Activated naive CD4-positive, alpha-beta T cell treated with Interleukin-2 at 50 U/mL for 16 hours (primary cell): ENCODE data around the gene NELL1.

Experiments
- DNase-seq: peaks from one replicate; pipeline ENCODE4 v3.0.0-alpha.2; 2020

Gene NELL1

DNA sequence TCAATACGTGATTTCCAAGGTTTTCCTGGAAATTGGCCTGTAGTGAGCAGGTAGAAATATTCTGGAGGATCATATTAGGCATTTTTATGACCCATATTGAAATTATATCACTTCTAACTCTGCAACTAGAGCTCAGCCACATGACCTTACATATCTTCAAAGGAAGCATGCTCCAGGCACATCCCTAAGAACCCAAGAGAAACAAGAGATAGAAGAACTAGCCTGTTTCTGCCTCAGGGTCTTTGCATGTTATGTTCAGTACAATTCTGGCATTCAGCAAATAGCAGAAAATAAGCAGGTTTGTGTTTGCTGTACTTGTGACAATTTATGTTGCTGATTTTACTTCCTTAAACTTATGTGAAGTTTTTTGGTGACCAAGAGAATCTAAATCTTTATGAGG, 859.8 kb downstream of the NELL1 start:
- no peak for DNase-seq

GRCh38 chr11:21534288-21534687, 864.9 kb downstream of the NELL1 start:
- DNase-seq: no peak

DNA sequence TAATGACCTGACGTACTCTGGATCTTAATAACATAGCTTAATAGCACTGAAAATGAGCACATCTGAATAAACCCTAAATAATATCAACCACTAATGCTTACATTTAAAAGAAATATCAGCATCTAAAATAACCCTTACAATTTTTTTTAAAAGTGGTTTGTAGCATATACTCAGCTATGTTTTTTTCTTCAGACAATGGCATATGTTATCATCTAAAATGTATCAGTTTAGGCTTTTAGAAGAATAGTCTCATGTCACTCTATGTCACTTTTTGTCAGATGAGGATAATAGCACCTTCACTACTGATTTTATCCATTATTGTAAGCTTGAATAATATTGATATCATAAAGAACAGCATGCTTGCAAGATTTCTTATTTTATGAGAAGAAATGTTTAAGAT, 868.6 kb downstream of the NELL1 start:
- no peak for DNase-seq

DNA sequence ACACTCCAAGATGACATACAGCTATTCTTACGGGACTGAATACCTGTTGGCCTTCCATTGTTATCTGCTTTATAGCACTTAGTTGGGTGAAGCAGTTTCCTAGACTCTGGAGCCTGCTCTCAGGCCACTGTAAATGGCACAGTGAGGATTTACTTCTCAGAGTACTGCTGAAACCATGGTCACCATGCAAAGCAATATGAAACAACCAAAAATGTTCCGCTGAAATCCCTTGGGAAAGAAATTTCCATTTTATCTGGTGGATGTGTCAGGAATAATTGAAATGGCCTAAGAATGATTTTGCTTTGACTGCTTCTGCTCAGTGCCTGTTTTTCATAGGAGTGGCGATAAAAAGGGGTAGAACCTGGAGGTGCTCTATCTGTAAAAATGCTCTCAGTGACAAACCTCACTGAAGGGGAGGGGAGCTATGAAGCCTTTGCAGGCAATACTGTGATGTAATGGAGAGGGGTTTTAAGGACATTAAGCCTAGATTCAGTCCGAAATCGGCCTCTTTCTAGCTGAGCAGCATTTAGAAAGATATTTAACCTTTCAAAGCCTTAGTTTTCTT, 871.9 kb downstream of the NELL1 start:
- no peak for DNase-seq

DNA sequence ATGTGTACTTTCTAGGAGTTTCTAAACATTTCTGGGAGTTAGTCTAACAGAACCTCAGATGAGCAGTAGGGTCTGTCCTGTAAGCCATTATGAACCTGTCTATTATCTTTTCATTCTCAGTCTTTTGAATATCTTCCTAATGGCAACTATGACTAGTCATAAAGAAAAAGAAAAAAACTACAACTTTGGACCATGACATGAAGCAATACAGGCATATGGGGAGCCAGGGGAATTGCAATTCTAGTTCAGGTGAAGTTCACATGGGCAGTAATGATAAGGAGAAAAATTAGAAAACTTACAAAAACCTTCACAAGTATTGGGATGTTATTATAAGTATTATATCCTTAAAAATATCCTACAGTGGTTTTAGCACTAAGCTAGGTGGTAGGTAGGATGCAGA, 874.5 kb downstream of the NELL1 start:
- no peak for DNase-seq

GRCh38 chr11:21545699-21546098, 876.3 kb downstream of the NELL1 start:
- no peak for DNase-seq

DNA sequence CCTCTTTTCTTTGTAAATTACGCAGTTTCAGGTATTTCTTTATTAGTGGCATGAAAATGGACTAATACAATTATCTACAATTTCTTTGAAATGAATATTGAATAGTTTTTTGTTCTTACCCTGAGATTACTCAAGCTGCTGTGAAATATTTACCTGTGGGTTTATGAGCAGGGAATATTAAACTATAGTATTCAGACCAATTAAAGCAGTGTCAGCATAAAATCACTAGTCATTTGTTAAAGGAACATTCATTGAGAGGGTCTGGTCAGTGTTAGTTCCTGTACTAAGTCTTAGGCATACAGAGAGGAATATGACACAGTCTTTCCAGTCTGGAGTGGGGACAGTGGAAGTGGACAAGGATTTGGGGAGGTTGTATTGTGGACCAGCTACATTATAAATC, 877.3 kb downstream of the NELL1 start:
- DNase-seq: no peak

DNA sequence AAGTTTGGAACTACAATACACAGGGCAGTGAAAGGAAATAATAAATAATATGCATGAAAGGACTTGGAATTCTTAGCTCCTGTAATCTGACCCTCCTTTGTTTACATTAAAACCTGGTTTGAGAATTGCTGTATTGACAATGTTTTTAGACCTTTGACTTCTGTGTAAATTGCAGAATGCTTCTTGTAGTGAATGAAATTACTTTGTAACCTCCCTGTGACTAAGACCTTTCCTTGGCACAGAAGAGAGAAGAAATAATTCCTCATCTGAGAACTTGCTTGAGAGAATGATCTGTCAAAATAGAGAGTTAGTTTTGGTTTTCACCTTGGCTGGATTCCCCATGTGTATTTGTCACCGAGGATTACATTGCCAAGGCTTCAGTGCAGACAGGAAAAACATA, 883.5 kb downstream of the NELL1 start:
- no peak for DNase-seq

GRCh38 chr11:21553795-21554194, 884.4 kb downstream of the NELL1 start:
- DNase-seq: no peak

- no peak for DNase-seq
Observed at GRCh38 chr11:21554284-21554683, 884.9 kb downstream of the NELL1 start.

DNA sequence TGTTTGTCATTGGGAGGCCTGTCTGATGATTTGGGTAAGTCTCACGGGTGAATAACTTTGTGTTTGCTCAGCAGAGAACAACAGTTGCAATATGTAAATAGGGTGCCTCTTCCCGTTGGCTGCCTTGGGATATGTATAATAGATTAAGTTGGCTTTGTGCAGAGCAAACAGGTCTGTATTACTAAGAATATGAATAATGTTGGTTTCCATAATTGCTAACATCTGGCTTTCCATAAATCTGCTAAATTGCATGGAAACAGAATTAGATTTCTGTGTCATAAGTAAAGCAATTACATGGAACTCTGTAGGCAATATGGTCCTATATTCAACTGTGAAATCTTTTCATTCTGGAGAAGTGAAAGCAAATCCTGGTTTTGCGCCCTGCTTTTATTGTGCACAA, 887.5 kb downstream of the NELL1 start:
- DNase-seq: no peak

GRCh38 chr11:21560466-21560975, 891.1 kb downstream of the NELL1 start:
- DNase-seq: no peak

DNA sequence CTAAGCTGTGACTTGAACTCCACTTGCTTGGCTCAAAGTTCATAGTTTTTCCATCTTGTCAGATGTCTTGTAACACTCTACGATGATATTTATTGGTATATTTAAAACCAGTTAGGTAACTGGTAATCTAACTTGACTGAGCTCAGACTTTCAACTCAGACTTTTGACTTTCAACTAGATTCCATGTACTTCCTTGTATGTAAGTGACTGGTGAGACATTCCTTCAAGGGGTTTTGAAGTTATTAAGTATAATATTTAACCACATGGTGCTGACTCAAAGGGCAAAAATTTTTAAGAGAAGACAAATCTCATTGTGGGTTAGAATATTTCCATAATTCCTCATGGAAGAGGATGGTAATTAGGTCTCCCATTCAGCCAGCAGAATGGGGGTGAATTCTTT, 892.2 kb downstream of the NELL1 start:
- DNase-seq: no peak

DNA sequence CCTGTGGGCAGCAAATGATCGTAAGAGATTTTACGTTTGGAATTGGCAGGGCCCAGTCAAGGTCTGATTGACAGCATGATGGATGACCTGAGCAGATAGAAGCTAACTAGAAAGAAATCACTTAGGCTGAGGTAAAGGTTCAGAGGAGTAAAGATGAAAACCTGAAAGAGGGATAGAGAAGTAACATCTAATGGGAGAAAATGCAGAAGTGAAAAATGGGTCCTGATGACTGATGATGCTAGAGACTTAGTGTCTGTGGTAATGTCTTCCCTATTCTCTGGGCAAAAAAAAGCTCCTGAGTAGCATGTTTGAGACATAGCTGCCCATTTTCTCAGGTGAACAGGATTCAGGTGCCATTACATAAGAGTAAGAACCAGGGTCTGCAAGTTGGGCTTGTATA, 894.7 kb downstream of the NELL1 start:
- DNase-seq: no peak

- DNase-seq: no peak
Observed at GRCh38 chr11:21564833-21565682, 895.7 kb downstream of the NELL1 start.

DNA sequence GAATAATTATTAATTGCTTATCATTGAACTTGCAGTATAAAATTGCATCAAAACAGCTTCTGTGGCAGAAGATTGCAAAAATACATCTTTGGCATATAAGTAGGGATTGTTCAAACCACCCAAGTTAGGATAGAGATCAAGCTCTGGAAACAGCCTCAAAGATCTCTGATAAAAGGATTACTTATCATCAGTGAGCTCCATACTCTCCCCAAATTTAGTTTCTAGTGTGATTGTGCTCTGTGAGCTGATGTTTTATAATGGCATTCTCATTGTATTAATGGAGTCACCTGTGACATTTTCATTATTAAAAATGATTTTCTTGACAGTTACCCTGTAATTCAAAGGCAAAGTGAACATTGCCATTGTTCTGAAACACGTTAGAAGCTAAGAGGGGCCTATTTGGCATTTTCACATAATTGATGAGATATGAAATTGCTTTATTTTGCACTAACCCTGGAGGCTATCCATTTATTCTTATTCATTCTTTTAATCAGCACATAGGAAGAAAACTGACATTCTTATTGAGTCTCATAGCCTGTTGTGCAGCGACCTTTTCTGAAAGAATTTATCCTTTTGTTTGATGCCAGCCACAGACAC, 897.2 kb downstream of the NELL1 start:
- DNase-seq: no peak

- DNase-seq: no peak
Observed at GRCh38 chr11:21567645-21568290, 898.4 kb downstream of the NELL1 start.

- no peak for DNase-seq
Observed at GRCh38 chr11:21572210-21572609, 902.8 kb downstream of the NELL1 start.

DNA sequence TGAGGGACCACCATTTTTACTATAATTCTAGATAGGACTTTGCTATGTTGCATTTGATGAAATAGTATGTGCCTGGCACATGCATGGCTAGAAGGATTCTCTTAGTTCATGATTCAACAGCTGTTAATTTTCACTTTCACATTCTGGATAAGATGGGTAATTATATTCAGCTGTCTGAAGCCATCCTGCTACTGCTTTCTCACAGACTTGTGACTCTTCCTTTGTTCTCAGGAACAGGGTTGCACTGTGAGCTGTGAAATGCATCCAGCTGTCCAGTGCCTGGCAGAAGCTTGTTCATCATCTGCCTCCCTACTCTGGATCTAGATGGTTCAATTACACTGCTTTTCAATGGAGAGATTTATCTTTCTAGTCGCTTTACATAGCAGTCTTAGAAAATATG, 913.4 kb downstream of the NELL1 start:
- no peak for DNase-seq

GRCh38 chr11:21588754-21589153, 919.4 kb downstream of the NELL1 start:
- no peak for DNase-seq

DNA sequence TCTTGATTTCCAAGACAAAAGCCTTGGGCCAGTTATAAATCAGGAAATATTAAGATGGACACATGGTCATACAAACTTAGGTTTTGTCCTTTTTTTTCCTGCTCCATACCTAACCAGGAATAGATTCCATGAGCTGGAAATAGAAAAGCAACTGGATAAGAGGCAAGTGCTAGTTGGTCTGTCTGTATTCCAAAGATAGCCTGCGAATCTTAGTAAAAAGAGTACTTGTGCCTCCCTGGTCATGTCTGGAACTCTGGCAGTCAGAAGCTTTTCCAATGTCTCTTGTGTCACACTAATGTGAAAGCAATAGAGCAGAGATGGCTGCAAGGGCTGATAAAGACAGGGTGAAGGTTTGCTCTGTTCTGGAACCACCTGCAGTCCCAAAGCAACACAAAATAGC, 933.3 kb downstream of the NELL1 start:
- no peak for DNase-seq

DNA sequence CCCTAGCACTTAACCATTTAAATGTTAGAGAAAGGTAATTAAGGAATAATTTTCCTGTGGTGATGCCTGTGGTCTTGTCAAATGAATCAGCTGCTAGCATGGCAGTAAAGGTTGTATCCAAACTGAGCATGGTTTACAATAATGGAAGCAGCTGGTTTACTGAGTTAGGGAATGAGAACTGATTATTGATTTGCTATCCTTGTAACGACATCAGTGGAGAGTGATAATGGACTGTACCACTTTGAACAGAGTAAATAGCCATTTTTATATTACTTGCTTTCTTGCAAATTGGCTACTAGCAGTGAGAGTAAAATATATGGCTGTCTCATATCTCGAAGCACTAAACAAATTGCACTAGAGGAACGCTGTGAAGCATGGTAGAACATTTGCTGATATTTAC, 934.5 kb downstream of the NELL1 start:
- no peak for DNase-seq

GRCh38 chr11:21604564-21604963, 935.2 kb downstream of the NELL1 start:
- no peak for DNase-seq

GRCh38 chr11:21612326-21612725, 942.9 kb downstream of the NELL1 start:
- no peak for DNase-seq
